ENCODE results near the gene TM4SF1. TPM values are rescaled to one million over a fixed set of nuclear protein-coding genes. Genes with fewer than 3 reads are reported as not detected.

The TM4SF1 gene
- total and polyA plus RNA-seq, 9 of the 15 experiments (the other 6 are each of a cell fraction or from before 2014, with no cell fraction given): 0.06 to 0.44 (median 0.08) TPM; not detected in 4

DNA sequence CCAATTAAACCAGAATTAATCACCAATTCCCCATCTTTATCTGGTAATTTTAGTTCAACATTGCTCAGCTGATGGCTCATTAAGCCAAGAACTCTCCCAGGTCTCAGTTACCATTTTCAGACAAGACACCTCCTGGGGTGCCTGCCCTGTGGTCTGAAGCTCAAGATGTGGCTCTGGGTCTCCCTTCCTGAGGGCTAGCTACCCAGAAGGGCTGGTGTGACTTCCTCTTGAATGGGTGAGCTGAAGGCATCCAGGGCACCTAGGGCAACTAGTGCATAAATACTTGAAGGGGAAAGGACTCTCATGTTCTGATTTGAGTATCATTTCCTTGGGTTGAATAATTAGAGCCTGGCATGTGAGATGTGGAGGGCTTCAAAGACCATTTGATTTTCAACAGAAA, 6.7 kb upstream of the TM4SF1 start (continued):
- TF ChIP-seq, protein P1, sequence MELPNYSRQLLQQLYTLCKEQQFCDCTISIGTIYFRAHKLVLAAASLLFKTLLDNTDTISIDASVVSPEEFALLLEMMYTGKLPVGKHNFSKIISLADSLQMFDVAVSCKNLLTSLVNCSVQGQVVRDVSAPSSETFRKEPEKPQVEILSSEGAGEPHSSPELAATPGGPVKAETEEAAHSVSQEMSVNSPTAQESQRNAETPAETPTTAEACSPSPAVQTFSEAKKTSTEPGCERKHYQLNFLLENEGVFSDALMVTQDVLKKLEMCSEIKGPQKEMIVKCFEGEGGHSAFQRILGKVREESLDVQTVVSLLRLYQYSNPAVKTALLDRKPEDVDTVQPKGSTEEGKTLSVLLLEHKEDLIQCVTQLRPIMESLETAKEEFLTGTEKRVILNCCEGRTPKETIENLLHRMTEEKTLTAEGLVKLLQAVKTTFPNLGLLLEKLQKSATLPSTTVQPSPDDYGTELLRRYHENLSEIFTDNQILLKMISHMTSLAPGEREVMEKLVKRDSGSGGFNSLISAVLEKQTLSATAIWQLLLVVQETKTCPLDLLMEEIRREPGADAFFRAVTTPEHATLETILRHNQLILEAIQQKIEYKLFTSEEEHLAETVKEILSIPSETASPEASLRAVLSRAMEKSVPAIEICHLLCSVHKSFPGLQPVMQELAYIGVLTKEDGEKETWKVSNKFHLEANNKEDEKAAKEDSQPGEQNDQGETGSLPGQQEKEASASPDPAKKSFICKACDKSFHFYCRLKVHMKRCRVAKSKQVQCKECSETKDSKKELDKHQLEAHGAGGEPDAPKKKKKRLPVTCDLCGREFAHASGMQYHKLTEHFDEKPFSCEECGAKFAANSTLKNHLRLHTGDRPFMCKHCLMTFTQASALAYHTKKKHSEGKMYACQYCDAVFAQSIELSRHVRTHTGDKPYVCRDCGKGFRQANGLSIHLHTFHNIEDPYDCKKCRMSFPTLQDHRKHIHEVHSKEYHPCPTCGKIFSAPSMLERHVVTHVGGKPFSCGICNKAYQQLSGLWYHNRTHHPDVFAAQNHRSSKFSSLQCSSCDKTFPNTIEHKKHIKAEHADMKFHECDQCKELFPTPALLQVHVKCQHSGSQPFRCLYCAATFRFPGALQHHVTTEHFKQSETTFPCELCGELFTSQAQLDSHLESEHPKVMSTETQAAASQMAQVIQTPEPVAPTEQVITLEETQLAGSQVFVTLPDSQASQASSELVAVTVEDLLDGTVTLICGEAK (IDR thresholded peaks at IDR 0.05): no peak
- TF ChIP-seq, protein P1 (CRISPR knock-in tag; IDR thresholded peaks at IDR 0.05): no peak
- TF ChIP-seq FOXJ2 (tag; IDR thresholded peaks at IDR 0.05) (no peak), L3MBTL2 (IDR thresholded peaks at IDR 0.05) (no peak), MEIS2 (IDR thresholded peaks at IDR 0.05; ENCODE audit: partially characterized antibody) (no peak), ZNF143 (CRISPR knock-in tag; IDR thresholded peaks at IDR 0.05) (no peak), ZNF644 (tag; IDR thresholded peaks at IDR 0.05; ENCODE audit: low read depth) (no peak), NCOA1 (IDR thresholded peaks at IDR 0.05; ENCODE audit: low read depth) (no peak), CBFA2T3 (IDR thresholded peaks at IDR 0.05) (no peak)
- TF ChIP-seq, protein P2, sequence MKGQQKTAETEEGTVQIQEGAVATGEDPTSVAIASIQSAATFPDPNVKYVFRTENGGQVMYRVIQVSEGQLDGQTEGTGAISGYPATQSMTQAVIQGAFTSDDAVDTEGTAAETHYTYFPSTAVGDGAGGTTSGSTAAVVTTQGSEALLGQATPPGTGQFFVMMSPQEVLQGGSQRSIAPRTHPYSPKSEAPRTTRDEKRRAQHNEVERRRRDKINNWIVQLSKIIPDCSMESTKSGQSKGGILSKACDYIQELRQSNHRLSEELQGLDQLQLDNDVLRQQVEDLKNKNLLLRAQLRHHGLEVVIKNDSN (CRISPR knock-in tag; IDR thresholded peaks at IDR 0.05): no peak
- TF ChIP-seq, protein P3, sequence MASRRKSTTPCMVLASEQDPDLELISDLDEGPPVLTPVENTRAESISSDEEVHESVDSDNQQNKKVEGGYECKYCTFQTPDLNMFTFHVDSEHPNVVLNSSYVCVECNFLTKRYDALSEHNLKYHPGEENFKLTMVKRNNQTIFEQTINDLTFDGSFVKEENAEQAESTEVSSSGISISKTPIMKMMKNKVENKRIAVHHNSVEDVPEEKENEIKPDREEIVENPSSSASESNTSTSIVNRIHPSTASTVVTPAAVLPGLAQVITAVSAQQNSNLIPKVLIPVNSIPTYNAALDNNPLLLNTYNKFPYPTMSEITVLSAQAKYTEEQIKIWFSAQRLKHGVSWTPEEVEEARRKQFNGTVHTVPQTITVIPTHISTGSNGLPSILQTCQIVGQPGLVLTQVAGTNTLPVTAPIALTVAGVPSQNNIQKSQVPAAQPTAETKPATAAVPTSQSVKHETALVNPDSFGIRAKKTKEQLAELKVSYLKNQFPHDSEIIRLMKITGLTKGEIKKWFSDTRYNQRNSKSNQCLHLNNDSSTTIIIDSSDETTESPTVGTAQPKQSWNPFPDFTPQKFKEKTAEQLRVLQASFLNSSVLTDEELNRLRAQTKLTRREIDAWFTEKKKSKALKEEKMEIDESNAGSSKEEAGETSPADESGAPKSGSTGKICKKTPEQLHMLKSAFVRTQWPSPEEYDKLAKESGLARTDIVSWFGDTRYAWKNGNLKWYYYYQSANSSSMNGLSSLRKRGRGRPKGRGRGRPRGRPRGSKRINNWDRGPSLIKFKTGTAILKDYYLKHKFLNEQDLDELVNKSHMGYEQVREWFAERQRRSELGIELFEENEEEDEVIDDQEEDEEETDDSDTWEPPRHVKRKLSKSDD (conservative IDR thresholded peaks at IDR 0.05; ENCODE audit: low read length): no peak
